ENCODE data around the gene TMEM255B.

- no peak for TF ChIP-seq CTCF (IDR thresholded peaks at IDR 0.05; ENCODE audit: insufficient read depth, low read depth, low read length)
- no peak for TF ChIP-seq EZH2 (IDR thresholded peaks at IDR 0.05; ENCODE audit: insufficient read depth, low read length)
Measured at GRCh38 chr13:113783200-113783881, 24.3 kb downstream of the TMEM255B start.
